B cell (primary cell): Measurements from ENCODE around the gene BRD9. TPM values are rescaled to one million over a fixed set of nuclear protein-coding genes. Genes with fewer than 3 reads are reported as not detected.

ENCODE experiments used
- ATAC-seq: fragments of 200-7000 bp; cut with Tn5 transposase; one replicate; pipeline ENCODE4 v1.10.0; 2021; ENCODE audit warnings: low read depth, mild to moderate bottlenecking, moderate number of reproducible peaks, moderate library complexity
- CTCF ChIA-PET: fragments of 350-600 bp; sonication (Branson Sonifier 250); formaldehyde crosslinking; loops from one replicate; lab custom pipeline; 2021; ENCODE audit warnings: antibody characterized with exemption, inconsistent platforms; lab: Charles Lee
- POLR2A ChIA-PET: fragments of 350-600 bp; sonication (Branson Sonifier 250); formaldehyde crosslinking; loops from one replicate; lab custom pipeline; 2021; ENCODE audit warnings: antibody characterized with exemption; lab: Charles Lee
- DNase-seq: peaks from one replicate; pipeline ENCODE4 v3.0.0; 2013
- H2AFZ ChIP-seq: 2 replicates; pipeline ENCODE4 v1.6.1; 2012; ENCODE audit warnings: mild to moderate bottlenecking, low read depth, low read length; ENCODE audit not compliant: insufficient read depth, poor library complexity, severe bottlenecking
- H3K27ac ChIP-seq, 2 donors: 1 replicate in 1 of 2; 2 replicates in 1 of 2; pipeline ENCODE4 v1.5.1; 2012 to 2013; ENCODE audit warnings: low read length in 2 of 2, mild to moderate bottlenecking in 2 of 2, moderate library complexity in 1 of 2
- H3K27me3 ChIP-seq, 4 experiments: fragments of 200-600 bp in 1 of 4; sonication (generic) in 1 of 4; replicated peaks in 1 of 4; 1 replicate in 2 of 4; 2 replicates in 2 of 4; pipeline versions ENCODE4 v1.6.1 to v1.7.0; 2013 to 2016; ENCODE audit warnings: low read length in 3 of 4, mild to moderate bottlenecking in 2 of 4, mixed read lengths in 1 of 4, moderate library complexity in 1 of 4; ENCODE audit not compliant: insufficient read depth in 4 of 4, control insufficient read depth in 3 of 4; ENCODE audit errors: control extremely low read depth in 1 of 4
- H3K36me3 ChIP-seq, 2 experiments: replicated peaks in 1 of 2; 1 replicate in 1 of 2; 2 replicates in 1 of 2; pipeline versions ENCODE4 v1.6.1 to v1.7.1; 2013; ENCODE audit warnings: low read length in 1 of 2; ENCODE audit not compliant: insufficient read depth in 2 of 2, control insufficient read depth in 1 of 2; ENCODE audit errors: control extremely low read depth in 1 of 2, extremely low read depth in 1 of 2
- H3K4me1 ChIP-seq, 2 donors: fragments of 200-600 bp in 1 of 2; sonication (generic) in 1 of 2; 1 replicate in 1 of 2; 2 replicates in 1 of 2; pipeline versions ENCODE4 v1.5.1 to v1.6.1; 2013 to 2017; ENCODE audit warnings: low read length in 2 of 2; ENCODE audit not compliant: control insufficient read depth in 2 of 2, insufficient read depth in 2 of 2
- H3K4me2 ChIP-seq: replicated peaks from 2 replicates; pipeline ENCODE3; 2012; ENCODE audit warnings: mild to moderate bottlenecking, low read depth, low read length; ENCODE audit not compliant: poor library complexity, severe bottlenecking
- H3K4me3 ChIP-seq, 5 experiments: fragments of 200-600 bp in 1 of 5; sonication (generic) in 1 of 5; 1 replicate in 3 of 5; 2 replicates in 2 of 5; pipeline versions ENCODE4 v1.5.1 to v1.7.0; 2011 to 2016; ENCODE audit warnings: low read length in 4 of 5, mild to moderate bottlenecking in 4 of 5, low read depth in 2 of 5, control low read depth in 1 of 5, moderate library complexity in 1 of 5; ENCODE audit not compliant: insufficient read depth in 1 of 5; ENCODE audit errors: control extremely low read depth in 1 of 5, extremely low read depth in 1 of 5
- H3K79me2 ChIP-seq: fragments of 200-600 bp; sonication (generic); one replicate; pipeline ENCODE4 v1.6.0; 2016; ENCODE audit warnings: low read length; ENCODE audit not compliant: control insufficient read depth, insufficient read depth
- H3K9ac ChIP-seq: fragments of 200-600 bp; sonication (generic); 2 replicates; pipeline ENCODE4 v1.6.1; 2017; ENCODE audit warnings: mild to moderate bottlenecking, low read length, moderate library complexity
- H3K9me3 ChIP-seq, 3 donors: one replicate each; pipeline versions ENCODE4 v1.6.1 to v1.7.1; 2013; ENCODE audit warnings: low read length in 2 of 3; ENCODE audit not compliant: control insufficient read depth in 2 of 3, insufficient read depth in 1 of 3; ENCODE audit errors: control extremely low read depth in 1 of 3
- H4K20me1 ChIP-seq: 2 replicates; pipeline ENCODE4 v1.6.0; 2012; ENCODE audit warnings: mild to moderate bottlenecking, low read length; ENCODE audit not compliant: insufficient read depth, control insufficient read depth, poor library complexity, severe bottlenecking
- H3K27ac Mint-ChIP-seq: one replicate; pipeline ENCODE4 v1.8.0; 2021; ENCODE audit warnings: mixed read lengths
- H3K27me3 Mint-ChIP-seq: one replicate; pipeline ENCODE4 v1.8.0; 2021; ENCODE audit warnings: mixed read lengths
- H3K4me1 Mint-ChIP-seq: one replicate; pipeline ENCODE4 v1.8.0; 2021; ENCODE audit warnings: mixed read lengths
- H3K4me3 Mint-ChIP-seq: one replicate; pipeline ENCODE4 v1.8.0; 2021; ENCODE audit warnings: mixed read lengths
- H3K9me3 Mint-ChIP-seq: one replicate; pipeline ENCODE4 v1.8.0; 2022; ENCODE audit warnings: mixed read lengths; ENCODE audit not compliant: insufficient read depth
- CTCF ChIP-seq: fragments of 200-600 bp; IDR thresholded peaks from one replicate; pipeline ENCODE4 v1.8.0; 2022; ENCODE audit warnings: antibody characterized with exemption, mild to moderate bottlenecking
- EZH2 ChIP-seq: IDR thresholded peaks from 2 replicates; pipeline ENCODE4 v1.6.1; 2012; ENCODE audit warnings: borderline replicate concordance, low read depth, mild to moderate bottlenecking, moderate library complexity, low read length; ENCODE audit not compliant: insufficient read depth, poor library complexity, severe bottlenecking
- WGBS: methylation state at CpG from one replicate; pipeline ENCODE4 v1.1.5; 2013; ENCODE audit warnings: missing lambda C conversion rate; ENCODE audit not compliant: insufficient coverage; 5-methylcytosine and 5-hydroxymethylcytosine counted together
- intact Hi-C: fragments of 100-400 bp; cut with micrococcal nuclease; formaldehyde crosslinking; loops from one replicate; pipeline ENCODE4 v1.10.0; 2022
- polyA plus RNA-seq: library from polyadenylated mRNA; depleted of rRNA; stranded (reverse); fragments of >200 nt; gene quantifications from 2 replicates; pipeline ENCODE4 v1.2.3, GENCODE V29; 2012
- total RNA-seq, 2 donors: library from RNA; stranded (reverse); fragments of 120-200 nt in 1 of 2; gene quantifications; 1 replicate in 1 of 2; 2 replicates in 1 of 2; pipeline versions ENCODE4 v1.2.3 to v1.2.4, GENCODE V29; 2013 to 2022

The BRD9 gene
- total and polyA plus RNA-seq, 2 donors (not counting 1 experiment from before 2014, with no cell fraction given) = 28.3 to 68.6 TPM

GRCh38 chr5:878125-878524, 14.5 kb downstream of the BRD9 start:
- DNase-seq (no peak), ATAC-seq (no peak)
- Histone ChIP-seq H3K27me3 (no peaks in the 10 kb centered on the region), H2AFZ (no peak overlapping the region), H3K4me2 (no peak overlapping the region), H3K9me3 (peaks cover 0 to 9% (median 0%) of the 10 kb centered on the region in 3 donors), H3K27ac (no peak overlapping the region), H3K79me2 (peaks cover 10% of the 10 kb centered on the region), H3K4me3 (no peak overlapping the region), H3K9ac (no peak overlapping the region), H3K4me1 (no peaks in the 10 kb centered on the region), H3K36me3 (peaks cover 7 to 58% of the 10 kb centered on the region in 2 experiments), H4K20me1 (peaks cover 31% of the 10 kb centered on the region)
- no peak for TF ChIP-seq EZH2
- no peaks in the 10 kb centered on the region for H3K9me3 Mint-ChIP-seq
- POLR2A ChIA-PET = no interaction called here
- H3K4me1 Mint-ChIP-seq = peaks cover 8% of the 10 kb centered on the region
- H3K27ac Mint-ChIP-seq = no peak overlapping the region
- WGBS = 97% methylated on average over 15 of the region's 15 CpGs
- CTCF ChIA-PET = no interaction called here
- no peaks in the 10 kb centered on the region for H3K27me3 Mint-ChIP-seq
- intact Hi-C loops = no loop called here
- no peak overlapping the region for H3K4me3 Mint-ChIP-seq

GRCh38 chr5:876398-877365, 15.9 kb downstream of the BRD9 start:
- Histone ChIP-seq H3K79me2 (no peaks in the 10 kb centered on the region), H3K36me3 (peaks cover 5 to 53% of the 10 kb centered on the region in 2 experiments), H3K27ac (no peak overlapping the region), H3K4me2 (no peak overlapping the region), H3K27me3 (no peaks in the 10 kb centered on the region), H4K20me1 (peaks cover 24% of the 10 kb centered on the region), H3K4me3 (no peak overlapping the region), H3K9ac (no peak overlapping the region), H3K9me3 (no peaks in the 10 kb centered on the region), H3K4me1 (no peaks in the 10 kb centered on the region), H2AFZ (no peak overlapping the region)
- TF ChIP-seq CTCF (no peak), EZH2 (no peak)
- ATAC-seq (no peak), DNase-seq (no peak)
- H3K27me3 Mint-ChIP-seq = no peaks in the 10 kb centered on the region
- intact Hi-C loops = no loop called here
- no peaks in the 10 kb centered on the region for H3K9me3 Mint-ChIP-seq
- H3K27ac Mint-ChIP-seq = no peak overlapping the region
- peaks cover 3% of the 10 kb centered on the region for H3K4me1 Mint-ChIP-seq
- 99% methylated on average over 19 of the region's 28 CpGs for WGBS
- POLR2A ChIA-PET = no interaction called here
- CTCF ChIA-PET = no interaction called here
- no peak overlapping the region for H3K4me3 Mint-ChIP-seq
